ENCODE measurements around the gene CAMKK2. TPM values are rescaled to one million over a fixed set of nuclear protein-coding genes. Genes with fewer than 3 reads are reported as not detected.

The CAMKK2 gene
- total RNA-seq, 4 donors from 2014 or later, result 16.8 to 32.6 (median 21.2) TPM

DNA sequence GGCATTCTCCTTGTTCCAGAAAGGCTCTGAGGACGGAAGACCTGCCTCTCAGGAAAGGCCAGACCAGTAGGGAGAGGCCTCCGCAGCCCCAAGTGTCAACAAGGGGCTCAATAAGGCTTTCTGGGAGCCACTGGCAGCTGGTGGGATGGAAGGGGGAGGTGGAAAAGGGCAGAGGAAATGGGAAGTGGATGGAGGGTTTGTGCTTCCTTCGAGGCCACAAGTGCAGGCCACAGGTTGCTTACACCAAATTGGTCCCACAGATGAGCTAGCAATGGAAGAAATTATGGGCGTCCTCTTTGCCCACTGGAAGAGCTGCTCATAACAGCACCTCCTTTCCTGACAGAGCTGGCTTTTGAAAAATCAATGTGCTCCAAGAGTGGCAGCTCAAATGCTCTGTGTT is 58.4 kb downstream of the CAMKK2 start:
- TF ChIP-seq, protein P1, sequence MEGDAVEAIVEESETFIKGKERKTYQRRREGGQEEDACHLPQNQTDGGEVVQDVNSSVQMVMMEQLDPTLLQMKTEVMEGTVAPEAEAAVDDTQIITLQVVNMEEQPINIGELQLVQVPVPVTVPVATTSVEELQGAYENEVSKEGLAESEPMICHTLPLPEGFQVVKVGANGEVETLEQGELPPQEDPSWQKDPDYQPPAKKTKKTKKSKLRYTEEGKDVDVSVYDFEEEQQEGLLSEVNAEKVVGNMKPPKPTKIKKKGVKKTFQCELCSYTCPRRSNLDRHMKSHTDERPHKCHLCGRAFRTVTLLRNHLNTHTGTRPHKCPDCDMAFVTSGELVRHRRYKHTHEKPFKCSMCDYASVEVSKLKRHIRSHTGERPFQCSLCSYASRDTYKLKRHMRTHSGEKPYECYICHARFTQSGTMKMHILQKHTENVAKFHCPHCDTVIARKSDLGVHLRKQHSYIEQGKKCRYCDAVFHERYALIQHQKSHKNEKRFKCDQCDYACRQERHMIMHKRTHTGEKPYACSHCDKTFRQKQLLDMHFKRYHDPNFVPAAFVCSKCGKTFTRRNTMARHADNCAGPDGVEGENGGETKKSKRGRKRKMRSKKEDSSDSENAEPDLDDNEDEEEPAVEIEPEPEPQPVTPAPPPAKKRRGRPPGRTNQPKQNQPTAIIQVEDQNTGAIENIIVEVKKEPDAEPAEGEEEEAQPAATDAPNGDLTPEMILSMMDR (IDR thresholded peaks at IDR 0.05), result no peak
- TF ChIP-seq POLR2A (IDR thresholded peaks at IDR 0.05), result no peak
- no peak overlapping the region for H3K4me3 ChIP-seq
- peaks cover 16 to 25% (median 19%) of the 10 kb centered on the region in 3 donors for H3K4me1 ChIP-seq
- H3K27me3 ChIP-seq, result no peaks in the 10 kb centered on the region
- no peaks in the 10 kb centered on the region for H3K9me3 ChIP-seq
- DNase-seq, result no peak
- H3K27ac ChIP-seq, result no peak overlapping the region
- H3K36me3 ChIP-seq, result peaks cover 3 to 79% (median 6%) of the 10 kb centered on the region in 3 donors
- WGBS, 2 donors, result 80 to 96% methylated on average over 3 to 4 of the region's 4 CpGs
- intact Hi-C loops (cut with DNase I), result no loop called here

GRCh38 chr12:121237415-121237814 is 59.1 kb downstream of the CAMKK2 start:
- intact Hi-C loops (cut with DNase I), result no loop called here
- Histone ChIP-seq H3K9me3 (no peaks in the 10 kb centered on the region), H3K4me3 (no peak overlapping the region), H3K27ac (no peak overlapping the region), H3K27me3 (no peaks in the 10 kb centered on the region), H3K4me1 (peaks cover 16 to 25% (median 19%) of the 10 kb centered on the region in 3 donors), H3K36me3 (peaks cover 0 to 81% (median 6%) of the 10 kb centered on the region in 3 donors)
- no peak for DNase-seq
- 74 to 94% methylated on average over 5 to 7 of the region's 8 CpGs for whole genome bisulfite sequencing, 2 donors
- TF ChIP-seq, protein P1 (IDR thresholded peaks at IDR 0.05), result no peak
- no peak for TF ChIP-seq POLR2A (IDR thresholded peaks at IDR 0.05)

- Histone ChIP-seq H3K27ac (no peak overlapping the region), H3K9me3 (no peaks in the 10 kb centered on the region), H3K4me1 (peaks cover 16 to 25% (median 19%) of the 10 kb centered on the region in 3 donors), H3K4me3 (no peak overlapping the region), H3K36me3 (peaks cover 0 to 79% (median 6%) of the 10 kb centered on the region in 3 donors), H3K27me3 (no peaks in the 10 kb centered on the region)
- TF ChIP-seq, protein P1 (IDR thresholded peaks at IDR 0.05), result no peak
- TF ChIP-seq POLR2A (IDR thresholded peaks at IDR 0.05), result no peak
- intact Hi-C loops (cut with DNase I), result no loop called here
- WGBS, 2 donors, result 83 to 86% methylated on average over 8 to 9 of the region's 9 CpGs
- no peak for DNase-seq
Measured at GRCh38 chr12:121236776-121237175, 59.7 kb downstream of the CAMKK2 start.

- H3K36me3 ChIP-seq, result peaks cover 6 to 71% (median 6%) of the 10 kb centered on the region in 3 donors
- H3K4me1 ChIP-seq, result peaks cover 17 to 26% (median 17%) of the 10 kb centered on the region in 3 donors
- H3K4me3 ChIP-seq, result no peak overlapping the region
- 65% methylated on average over 5 of the region's 11 CpGs; no CpG with 5 or more reads in 1 of the 2 donors for WGBS, 2 donors
- H3K9me3 ChIP-seq, result no peaks in the 10 kb centered on the region
- intact Hi-C loops (cut with DNase I), result no loop called here
- no peak for TF ChIP-seq POLR2A (IDR thresholded peaks at IDR 0.05)
- TF ChIP-seq, protein P1 (IDR thresholded peaks at IDR 0.05), result no peak
- H3K27me3 ChIP-seq, result no peaks in the 10 kb centered on the region
- H3K27ac ChIP-seq, result no peak overlapping the region
- no peak for DNase-seq
Measured at GRCh38 chr12:121233628-121234020, 62.9 kb downstream of the CAMKK2 start.

DNA sequence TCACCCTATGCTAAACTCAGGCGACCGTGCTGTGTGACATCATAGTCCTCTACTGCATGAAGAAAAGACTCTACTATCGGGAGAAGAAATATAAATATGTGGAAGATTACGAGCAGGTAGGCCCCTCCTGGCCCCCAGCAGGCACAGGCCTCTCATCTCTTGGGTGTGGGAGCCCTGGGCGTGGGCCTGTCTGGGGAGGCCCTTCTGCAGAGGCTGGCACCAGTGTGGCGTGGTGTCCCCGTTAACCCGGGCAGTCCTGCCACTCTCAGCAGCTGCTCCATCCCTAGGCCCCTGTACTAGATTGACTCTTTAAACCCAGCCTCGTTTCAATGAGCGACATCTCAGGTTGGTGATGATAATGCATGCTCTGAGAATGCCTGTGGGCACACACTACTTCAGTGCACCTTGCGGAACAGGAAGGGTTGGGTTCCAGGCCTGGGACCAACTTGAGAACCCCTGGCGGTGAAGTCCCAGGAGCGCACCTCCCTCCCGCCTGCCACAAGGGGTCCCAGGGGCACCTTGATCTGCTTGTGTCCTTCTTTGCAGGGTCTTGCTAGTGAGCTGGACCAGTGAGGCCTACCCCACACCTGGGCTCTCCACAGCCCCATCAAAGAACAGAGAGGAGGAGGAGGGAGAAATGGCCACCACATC is 63.4 kb downstream of the CAMKK2 start:
- no peaks in the 10 kb centered on the region for H3K27me3 ChIP-seq
- intact Hi-C loops (cut with DNase I), result no loop called here
- no peak overlapping the region for H3K4me3 ChIP-seq
- H3K27ac ChIP-seq, result no peak overlapping the region
- peaks cover 15 to 26% (median 17%) of the 10 kb centered on the region in 3 donors for H3K4me1 ChIP-seq
- no peak for DNase-seq
- H3K36me3 ChIP-seq, result peaks cover 6 to 67% (median 7%) of the 10 kb centered on the region in 3 donors
- WGBS, 2 donors, result 79 to 90% methylated on average over 2 to 9 of the region's 14 CpGs
- no peak for TF ChIP-seq POLR2A (IDR thresholded peaks at IDR 0.05)
- TF ChIP-seq, protein P1 (IDR thresholded peaks at IDR 0.05), result no peak
- no peaks in the 10 kb centered on the region for H3K9me3 ChIP-seq
